ENCODE results near the gene SNF8.

The SNF8 gene, protein sequence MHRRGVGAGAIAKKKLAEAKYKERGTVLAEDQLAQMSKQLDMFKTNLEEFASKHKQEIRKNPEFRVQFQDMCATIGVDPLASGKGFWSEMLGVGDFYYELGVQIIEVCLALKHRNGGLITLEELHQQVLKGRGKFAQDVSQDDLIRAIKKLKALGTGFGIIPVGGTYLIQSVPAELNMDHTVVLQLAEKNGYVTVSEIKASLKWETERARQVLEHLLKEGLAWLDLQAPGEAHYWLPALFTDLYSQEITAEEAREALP

DNA sequence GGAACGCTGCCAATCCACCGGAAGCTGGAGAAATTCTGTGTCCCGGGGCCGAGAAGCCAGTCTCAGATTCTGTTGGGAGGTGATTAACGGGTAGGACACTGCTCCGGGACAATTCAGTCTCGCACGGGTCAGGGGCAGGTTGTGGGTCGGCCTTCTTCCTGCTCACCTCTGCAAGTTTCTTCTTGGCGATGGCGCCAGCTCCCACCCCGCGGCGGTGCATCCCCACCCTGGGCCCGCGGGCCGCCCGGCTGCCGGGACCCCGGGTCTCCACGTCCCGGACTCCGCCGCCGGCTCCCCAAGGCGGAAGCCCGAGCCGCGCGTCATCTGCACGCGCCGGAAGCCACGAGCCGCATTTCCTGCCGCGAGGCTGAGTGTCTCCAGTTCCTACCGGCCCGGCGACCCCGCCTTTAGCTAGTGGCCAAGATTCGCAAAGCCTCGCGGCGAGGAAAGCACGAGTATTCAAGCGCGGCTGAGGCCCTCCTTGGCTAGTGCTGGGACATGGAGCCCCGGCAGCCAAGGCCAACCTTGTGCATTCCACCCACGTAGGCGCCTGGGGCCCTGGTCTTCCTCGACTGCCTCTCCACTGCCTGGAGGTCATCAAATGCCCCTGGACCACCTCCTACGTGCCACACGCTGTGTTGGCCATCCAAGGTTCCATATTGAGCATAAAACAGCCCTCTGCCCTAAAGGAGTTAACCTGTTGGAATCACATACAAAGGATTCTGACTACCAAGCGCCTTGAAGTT is at the start of gene SNF8:
Gene SNF8, minus strand, starts transcription at position 328 of the 746 bp plus-strand sequence. Its CDS starts 108 bp downstream, at position 220.
- peak within 1 kb of the TSS; percentile 100 for H3K4me3 Mint-ChIP-seq
- peaks cover 12% of the 10 kb centered on the region for H3K36me3 Mint-ChIP-seq (ENCODE audit: low read depth)

DNA sequence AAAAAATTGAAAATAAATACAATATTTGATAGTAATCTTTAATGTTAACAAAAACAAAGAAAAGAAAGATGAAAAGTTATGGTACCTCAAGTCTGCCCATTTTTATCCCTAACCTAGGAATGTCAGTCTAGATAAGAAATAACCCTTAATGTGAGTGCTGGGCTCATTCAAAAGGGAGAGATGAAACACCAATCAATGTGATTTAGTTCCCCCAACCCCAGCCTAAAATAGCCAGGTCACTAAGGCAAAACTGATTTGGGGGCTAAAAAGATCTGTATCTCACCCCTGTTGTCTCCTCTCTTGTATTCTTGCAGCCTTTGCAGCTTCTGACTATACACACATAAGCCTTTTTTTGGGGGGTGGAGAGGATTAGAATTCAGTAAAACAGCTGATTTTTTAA is 49.3 kb upstream of the SNF8 start:
- H3K27ac Mint-ChIP-seq = no peak overlapping the region
- no peaks in the 10 kb centered on the region for H3K36me3 Mint-ChIP-seq (ENCODE audit: low read depth)
- peaks cover 69% of the 10 kb centered on the region for H3K27me3 Mint-ChIP-seq (ENCODE audit: low read depth)

More for the DNA sequence above, at the start of gene SNF8:
- peak; percentile 94 for DNase-seq (ENCODE audit: low spot score)
- Mint-ChIP-seq H3K4me1 (ENCODE audit: low read depth) (peaks cover 12% of the 10 kb centered on the region), H3K27me3 (ENCODE audit: low read depth) (no peaks in the 10 kb centered on the region), H3K27ac (peak within 1 kb of the TSS; percentile 99), H3K9me3 (no peaks in the 10 kb centered on the region)

DNA sequence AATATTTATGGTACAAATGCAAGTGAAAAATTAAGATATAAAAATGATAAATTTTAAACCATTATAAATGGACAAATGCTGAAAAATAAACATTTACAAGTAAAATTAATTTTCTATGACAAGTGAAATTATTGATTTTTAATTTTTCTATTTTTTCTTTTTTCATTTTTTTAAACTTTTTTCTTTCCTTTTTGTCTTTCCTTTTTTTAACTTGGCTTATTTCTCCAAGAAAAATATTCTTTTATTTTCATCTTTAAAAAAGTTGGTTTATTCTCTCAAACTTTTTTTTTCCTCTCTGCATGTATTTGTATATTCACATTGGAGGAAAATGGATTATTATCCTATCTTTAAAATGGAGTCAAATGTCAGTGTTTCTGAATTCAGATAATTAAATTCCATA is 48.7 kb upstream of the SNF8 start:
- no peak overlapping the region for H3K27ac Mint-ChIP-seq
- peaks cover 14% of the 10 kb centered on the region for H3K4me1 Mint-ChIP-seq (ENCODE audit: low read depth)
- no peaks in the 10 kb centered on the region for H3K9me3 Mint-ChIP-seq
- H3K4me3 Mint-ChIP-seq = no peak overlapping the region
- DNase-seq (ENCODE audit: low spot score) = no peak
- H3K36me3 Mint-ChIP-seq (ENCODE audit: low read depth) = no peaks in the 10 kb centered on the region
- H3K27me3 Mint-ChIP-seq (ENCODE audit: low read depth) = peaks cover 64% of the 10 kb centered on the region

More for the DNA sequence above, 49.3 kb upstream of the SNF8 start:
- DNase-seq (ENCODE audit: low spot score) = no peak
- no peaks in the 10 kb centered on the region for H3K9me3 Mint-ChIP-seq
- no peak overlapping the region for H3K4me3 Mint-ChIP-seq
- peaks cover 14% of the 10 kb centered on the region for H3K4me1 Mint-ChIP-seq (ENCODE audit: low read depth)

DNA sequence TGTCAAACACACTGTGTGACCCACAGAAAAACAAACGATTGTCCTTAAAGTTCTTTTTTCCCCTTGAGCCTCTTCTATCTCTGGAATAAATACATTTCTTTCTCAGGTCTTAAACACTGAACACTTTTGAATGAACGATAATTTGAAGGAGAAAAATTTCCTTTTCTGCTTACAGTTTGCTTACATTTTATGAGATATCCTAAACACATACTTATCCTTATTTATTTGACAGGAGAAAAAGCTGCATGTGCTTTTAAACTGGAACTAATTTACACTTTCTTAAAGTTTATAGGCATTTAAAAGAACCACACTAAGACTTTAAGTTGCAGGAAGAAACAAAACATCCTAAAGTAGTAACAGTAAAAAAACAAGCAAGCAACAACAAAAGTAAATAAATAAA is 47.8 kb upstream of the SNF8 start:
- peaks cover 58% of the 10 kb centered on the region for H3K27me3 Mint-ChIP-seq (ENCODE audit: low read depth)
- no peaks in the 10 kb centered on the region for H3K9me3 Mint-ChIP-seq
- H3K4me3 Mint-ChIP-seq = no peak overlapping the region
- no peaks in the 10 kb centered on the region for H3K36me3 Mint-ChIP-seq (ENCODE audit: low read depth)
- peaks cover 12% of the 10 kb centered on the region for H3K4me1 Mint-ChIP-seq (ENCODE audit: low read depth)
- no peak overlapping the region for H3K27ac Mint-ChIP-seq
- DNase-seq (ENCODE audit: low spot score) = no peak

DNA sequence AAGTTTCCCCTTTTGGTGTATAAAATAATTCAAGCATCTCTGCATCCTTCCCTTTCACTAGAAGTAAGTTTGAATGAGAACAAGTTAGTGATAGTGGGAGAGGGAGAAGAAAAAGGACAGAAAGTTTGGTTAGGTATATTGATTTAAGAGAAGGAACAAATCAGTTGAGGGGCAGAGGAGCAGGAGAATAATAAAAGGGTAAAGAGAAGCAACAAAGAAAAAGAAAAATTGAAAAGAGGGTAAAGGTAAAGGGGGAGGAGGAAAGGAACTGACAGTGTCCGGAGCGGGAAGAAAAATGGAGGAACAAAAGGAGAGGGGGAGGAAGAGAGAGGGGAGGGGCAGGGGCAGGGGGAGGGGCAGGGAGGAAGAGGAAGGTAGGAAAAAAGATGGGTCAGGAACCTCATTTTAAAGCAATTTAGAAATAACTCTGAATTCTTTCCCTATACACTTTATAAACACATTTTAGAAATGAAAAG is 46.3 kb upstream of the SNF8 start:
- Mint-ChIP-seq H3K4me3 (no peak overlapping the region), H3K4me1 (ENCODE audit: low read depth) (peaks cover 7% of the 10 kb centered on the region), H3K27ac (no peak overlapping the region), H3K36me3 (ENCODE audit: low read depth) (no peaks in the 10 kb centered on the region), H3K27me3 (ENCODE audit: low read depth) (peaks cover 52% of the 10 kb centered on the region), H3K9me3 (no peaks in the 10 kb centered on the region)
- no peak for DNase-seq (ENCODE audit: low spot score)

DNA sequence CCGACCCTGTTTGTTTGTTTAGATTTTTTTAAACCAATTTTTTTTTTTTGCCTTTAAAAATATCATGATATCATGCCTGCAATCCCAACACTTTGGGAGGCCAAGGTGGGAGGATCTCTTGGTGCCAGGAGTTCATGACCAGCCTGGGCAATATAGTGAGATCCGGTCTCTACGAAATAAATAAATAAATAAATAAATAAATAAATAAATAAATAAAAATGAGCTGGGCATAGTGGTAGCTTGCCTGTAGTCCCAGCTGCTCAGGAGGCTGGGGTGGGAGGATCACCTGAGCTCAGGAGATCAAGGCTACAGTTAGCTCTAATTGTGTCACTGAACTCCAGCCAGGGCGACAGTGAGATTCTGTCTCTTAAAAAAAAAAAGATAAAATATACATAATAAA is 44.5 kb upstream of the SNF8 start:
- Mint-ChIP-seq H3K4me1 (ENCODE audit: low read depth) (no peaks in the 10 kb centered on the region), H3K27ac (no peak overlapping the region), H3K36me3 (ENCODE audit: low read depth) (no peaks in the 10 kb centered on the region), H3K4me3 (no peak overlapping the region), H3K27me3 (ENCODE audit: low read depth) (peaks cover 47% of the 10 kb centered on the region), H3K9me3 (no peaks in the 10 kb centered on the region)
- DNase-seq (ENCODE audit: low spot score) = no peak

- no peak overlapping the region for H3K27ac Mint-ChIP-seq
- no peaks in the 10 kb centered on the region for H3K36me3 Mint-ChIP-seq (ENCODE audit: low read depth)
- H3K27me3 Mint-ChIP-seq (ENCODE audit: low read depth) = peaks cover 27% of the 10 kb centered on the region
- no peak for DNase-seq (ENCODE audit: low spot score)
- no peak overlapping the region for H3K4me3 Mint-ChIP-seq
- H3K4me1 Mint-ChIP-seq (ENCODE audit: low read depth) = no peaks in the 10 kb centered on the region
- no peaks in the 10 kb centered on the region for H3K9me3 Mint-ChIP-seq
Measured at GRCh38 chr17:48985436-48986245, 41.0 kb upstream of the SNF8 start.

- Mint-ChIP-seq H3K36me3 (ENCODE audit: low read depth) (no peaks in the 10 kb centered on the region), H3K27me3 (ENCODE audit: low read depth) (peaks cover 14% of the 10 kb centered on the region), H3K9me3 (no peaks in the 10 kb centered on the region), H3K4me3 (no peak overlapping the region), H3K27ac (no peak overlapping the region), H3K4me1 (ENCODE audit: low read depth) (no peaks in the 10 kb centered on the region)
- no peak for DNase-seq (ENCODE audit: low spot score)
Measured at GRCh38 chr17:48981927-48982539, 37.4 kb upstream of the SNF8 start.

GRCh38 chr17:48973806-48974205 is 29.2 kb upstream of the SNF8 start:
- H3K27me3 Mint-ChIP-seq (ENCODE audit: low read depth) = peaks cover 24% of the 10 kb centered on the region
- no peak overlapping the region for H3K4me3 Mint-ChIP-seq
- H3K4me1 Mint-ChIP-seq (ENCODE audit: low read depth) = no peaks in the 10 kb centered on the region
- no peaks in the 10 kb centered on the region for H3K9me3 Mint-ChIP-seq
- DNase-seq (ENCODE audit: low spot score) = no peak
- no peak overlapping the region for H3K27ac Mint-ChIP-seq
- H3K36me3 Mint-ChIP-seq (ENCODE audit: low read depth) = no peaks in the 10 kb centered on the region

- H3K27me3 Mint-ChIP-seq (ENCODE audit: low read depth) = peaks cover 27% of the 10 kb centered on the region
- no peaks in the 10 kb centered on the region for H3K4me1 Mint-ChIP-seq (ENCODE audit: low read depth)
- no peaks in the 10 kb centered on the region for H3K36me3 Mint-ChIP-seq (ENCODE audit: low read depth)
- no peak overlapping the region for H3K27ac Mint-ChIP-seq
- H3K9me3 Mint-ChIP-seq = no peaks in the 10 kb centered on the region
- no peak for DNase-seq (ENCODE audit: low spot score)
- no peak overlapping the region for H3K4me3 Mint-ChIP-seq
Measured at GRCh38 chr17:48972749-48973097, 28.1 kb upstream of the SNF8 start.

DNA sequence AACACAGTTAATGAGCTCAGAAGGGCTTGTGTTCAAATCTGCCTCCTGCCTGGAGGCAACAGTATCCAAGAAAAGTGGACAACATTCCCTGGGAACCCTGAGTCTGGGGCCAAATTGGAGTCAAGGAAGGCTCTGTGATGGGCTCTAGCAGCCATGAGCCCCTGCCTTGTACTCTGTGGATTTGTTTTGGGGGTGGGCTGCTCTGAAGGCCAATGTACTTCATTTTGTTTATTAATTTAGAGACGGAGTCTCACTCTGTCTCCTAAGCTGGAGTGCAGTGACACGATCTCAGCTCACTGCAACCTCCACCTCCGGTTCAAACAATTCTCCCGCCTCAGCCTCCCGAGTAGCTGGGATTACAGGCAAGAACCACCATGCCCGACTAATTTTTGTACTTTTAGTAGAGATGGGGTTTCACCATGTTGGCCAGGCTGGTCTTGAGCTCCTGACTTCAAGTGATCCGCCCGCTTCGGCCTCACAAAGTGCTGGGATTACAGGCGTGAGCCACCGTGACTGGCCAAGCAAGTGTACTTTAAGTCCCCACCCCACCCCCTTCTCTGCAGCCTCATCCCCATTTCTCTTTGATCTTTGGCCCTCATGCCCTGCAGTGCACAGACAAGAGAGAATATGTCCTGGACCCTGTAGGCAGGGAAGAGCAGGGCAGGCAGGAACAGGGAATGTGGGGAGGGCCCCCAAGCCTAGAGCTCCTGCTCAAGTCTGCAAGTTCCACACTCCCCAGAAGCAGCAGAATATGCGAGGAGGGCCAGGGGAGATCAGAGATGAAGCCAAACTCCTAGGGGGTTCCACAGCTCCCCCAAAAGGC is 26.4 kb upstream of the SNF8 start:
- Mint-ChIP-seq H3K27ac (no peak overlapping the region), H3K4me3 (no peak overlapping the region), H3K4me1 (ENCODE audit: low read depth) (no peaks in the 10 kb centered on the region), H3K9me3 (no peaks in the 10 kb centered on the region), H3K27me3 (ENCODE audit: low read depth) (peaks cover 31% of the 10 kb centered on the region), H3K36me3 (ENCODE audit: low read depth) (no peaks in the 10 kb centered on the region)
- DNase-seq (ENCODE audit: low spot score) = no peak

DNA sequence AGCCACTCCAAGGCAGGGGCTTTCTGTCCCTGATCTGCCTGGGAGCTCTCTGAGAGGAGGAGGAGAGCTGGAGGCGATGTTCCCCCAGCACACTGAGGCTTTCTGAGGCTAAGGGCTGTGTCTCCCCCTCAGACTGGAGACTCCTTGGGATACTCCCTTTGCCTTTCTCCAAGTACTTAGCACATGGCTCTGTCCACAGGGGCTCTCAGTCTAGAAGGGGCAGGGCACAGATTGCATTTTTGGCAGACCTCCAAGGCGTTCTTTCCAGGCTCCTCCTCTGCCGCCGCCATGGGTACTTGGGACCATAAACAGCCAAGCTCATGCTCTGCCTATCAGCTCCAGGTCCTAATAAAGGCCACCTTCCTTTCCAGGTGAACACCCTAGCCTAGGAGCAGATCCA is 25.6 kb upstream of the SNF8 start:
- H3K36me3 Mint-ChIP-seq (ENCODE audit: low read depth) = no peaks in the 10 kb centered on the region
- H3K9me3 Mint-ChIP-seq = no peaks in the 10 kb centered on the region
- no peak for DNase-seq (ENCODE audit: low spot score)
- H3K27me3 Mint-ChIP-seq (ENCODE audit: low read depth) = peaks cover 34% of the 10 kb centered on the region
- no peak overlapping the region for H3K4me3 Mint-ChIP-seq
- no peaks in the 10 kb centered on the region for H3K4me1 Mint-ChIP-seq (ENCODE audit: low read depth)
- H3K27ac Mint-ChIP-seq = no peak overlapping the region
